Astrocyte of the spinal cord (primary cell): ENCODE data around the gene MYOM1.

Experiments
- DNase-seq: peaks from one replicate; pipeline ENCODE4 v3.0.0; 2011; ENCODE audit warnings: low read depth, low spot score
- H3K4me3 ChIP-seq: 2 replicates; pipeline ENCODE4 v1.5.1; 2011; ENCODE audit warnings: low read depth, mild to moderate bottlenecking, low read length, moderate library complexity
- CTCF ChIP-seq: IDR thresholded peaks from 2 replicates; pipeline ENCODE4 v1.5.1; 2012; ENCODE audit warnings: low read depth, mild to moderate bottlenecking, low read length, inconsistent platforms
- in situ Hi-C: cut with HindIII; loops from 2 replicates; pipeline ENCODE4 v1.10.0; 2017; ENCODE audit warnings: low sequenced_read_pairs

Gene MYOM1

GRCh38 chr18:3148930-3149535 lies 70.7 kb downstream of the MYOM1 start:
- H3K4me3 ChIP-seq: no peak overlapping the region
- DNase-seq: no peak

GRCh38 chr18:3147935-3148554 lies 71.7 kb downstream of the MYOM1 start:
- no peak overlapping the region for H3K4me3 ChIP-seq
- in situ Hi-C loops: no loop called here
- no peak for TF ChIP-seq CTCF
- no peak for DNase-seq

More at GRCh38 chr18:3148930-3149535, 70.7 kb downstream of the MYOM1 start:
- in situ Hi-C loops: no loop called here
- TF ChIP-seq CTCF: no peak

- DNase-seq: no peak
- H3K4me3 ChIP-seq: no peak overlapping the region
- TF ChIP-seq CTCF: no peak
- in situ Hi-C loops: no loop called here
Measured at GRCh38 chr18:3140986-3141639, 78.7 kb downstream of the MYOM1 start.

GRCh38 chr18:3140342-3140741 lies 79.4 kb downstream of the MYOM1 start:
- no peak for TF ChIP-seq CTCF
- H3K4me3 ChIP-seq: no peak overlapping the region
- in situ Hi-C loops: no loop called here
- DNase-seq: no peak

GRCh38 chr18:3139406-3139805 lies 80.4 kb downstream of the MYOM1 start:
- TF ChIP-seq CTCF: no peak
- in situ Hi-C loops: no loop called here
- H3K4me3 ChIP-seq: no peak overlapping the region
- no peak for DNase-seq

- no peak overlapping the region for H3K4me3 ChIP-seq
- no peak for TF ChIP-seq CTCF
- in situ Hi-C loops: no loop called here
- no peak for DNase-seq
Measured at GRCh38 chr18:3138274-3138975, 81.3 kb downstream of the MYOM1 start.
